ENCODE measurements around the gene TRIM54.

DNA sequence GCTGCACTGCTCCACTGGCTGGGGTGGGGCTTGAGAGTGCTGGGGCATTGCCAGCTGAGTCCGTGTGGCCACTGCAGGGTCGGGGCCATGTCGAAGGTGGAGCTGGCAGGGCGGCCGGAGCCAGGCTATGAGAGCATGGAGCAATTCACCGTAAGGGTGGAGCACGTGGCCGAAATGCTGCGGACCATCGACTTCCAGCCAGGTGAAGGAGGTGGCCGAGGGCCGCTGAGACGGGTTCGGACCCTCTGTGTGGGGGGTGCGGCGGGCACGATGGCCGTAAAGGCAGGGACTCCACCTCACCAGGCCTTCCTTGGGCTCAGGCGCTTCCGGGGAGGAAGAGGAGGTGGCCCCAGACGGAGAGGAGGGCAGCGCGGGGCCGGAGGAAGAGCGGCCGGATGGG is 23.9 kb downstream of the TRIM54 start:
- TF ChIP-seq YY1 (IDR thresholded peaks at IDR 0.05; ENCODE audit: insufficient read depth, insufficient read length) (no peak), ZNF274 (IDR thresholded peaks at IDR 0.05; ENCODE audit: low read depth, low read length) (no peak), SUZ12 (IDR thresholded peaks at IDR 0.05; ENCODE audit: extremely low read depth, insufficient read depth, insufficient read length) (no peak)

Measured in NT2/D1 (cell line).